Measurements from ENCODE around the gene ASAP2.

DNA sequence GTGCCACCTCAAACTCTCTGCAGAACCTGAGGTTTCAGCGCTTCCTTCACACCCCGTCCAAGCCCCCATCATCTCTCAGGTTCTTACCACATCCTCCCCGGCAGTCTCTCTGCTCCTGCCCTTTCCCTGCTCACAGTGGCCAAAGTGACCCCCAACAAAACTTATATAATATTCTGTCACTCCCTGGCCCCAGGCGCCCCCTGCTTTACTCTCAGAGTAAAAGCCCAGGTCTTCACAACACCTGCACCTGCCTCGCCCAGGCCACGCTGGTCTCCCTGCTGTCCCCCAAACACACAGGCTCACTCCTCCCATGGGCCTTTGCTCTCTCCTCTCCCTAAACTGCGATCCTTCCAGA lies 210.3 kb downstream of the ASAP2 start:
- TF ChIP-seq, protein P1, sequence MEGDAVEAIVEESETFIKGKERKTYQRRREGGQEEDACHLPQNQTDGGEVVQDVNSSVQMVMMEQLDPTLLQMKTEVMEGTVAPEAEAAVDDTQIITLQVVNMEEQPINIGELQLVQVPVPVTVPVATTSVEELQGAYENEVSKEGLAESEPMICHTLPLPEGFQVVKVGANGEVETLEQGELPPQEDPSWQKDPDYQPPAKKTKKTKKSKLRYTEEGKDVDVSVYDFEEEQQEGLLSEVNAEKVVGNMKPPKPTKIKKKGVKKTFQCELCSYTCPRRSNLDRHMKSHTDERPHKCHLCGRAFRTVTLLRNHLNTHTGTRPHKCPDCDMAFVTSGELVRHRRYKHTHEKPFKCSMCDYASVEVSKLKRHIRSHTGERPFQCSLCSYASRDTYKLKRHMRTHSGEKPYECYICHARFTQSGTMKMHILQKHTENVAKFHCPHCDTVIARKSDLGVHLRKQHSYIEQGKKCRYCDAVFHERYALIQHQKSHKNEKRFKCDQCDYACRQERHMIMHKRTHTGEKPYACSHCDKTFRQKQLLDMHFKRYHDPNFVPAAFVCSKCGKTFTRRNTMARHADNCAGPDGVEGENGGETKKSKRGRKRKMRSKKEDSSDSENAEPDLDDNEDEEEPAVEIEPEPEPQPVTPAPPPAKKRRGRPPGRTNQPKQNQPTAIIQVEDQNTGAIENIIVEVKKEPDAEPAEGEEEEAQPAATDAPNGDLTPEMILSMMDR (conservative IDR thresholded peaks at IDR 0.05; ENCODE audit: low read depth, low read length) = no peak
- TF ChIP-seq EZH2 (IDR thresholded peaks at IDR 0.05; ENCODE audit: low read length, unreplicated experiment) = no peak
- no peak for TF ChIP-seq EZH2phosphoT487 (IDR thresholded peaks at IDR 0.05; ENCODE audit: borderline replicate concordance, low read length)
